ENCODE data around the gene JADE2. TPM values are rescaled to one million over a fixed set of nuclear protein-coding genes. Genes with fewer than 3 reads are reported as not detected.

JADE2 gene
- total RNA-seq, 1 donor from 2014 or later: 3.0 TPM

- no peaks in the 10 kb centered on the region for H3K27me3 Mint-ChIP-seq (ENCODE audit: unreplicated experiment)
- no peaks in the 10 kb centered on the region for H3K9me3 Mint-ChIP-seq (ENCODE audit: unreplicated experiment)
- H3K27ac Mint-ChIP-seq (ENCODE audit: unreplicated experiment): no peak overlapping the region
- no peaks in the 10 kb centered on the region for H3K36me3 Mint-ChIP-seq (ENCODE audit: low read depth, unreplicated experiment)
- peaks cover 14% of the 10 kb centered on the region for H3K4me1 Mint-ChIP-seq (ENCODE audit: unreplicated experiment)
- TF ChIP-seq CTCF (IDR thresholded peaks at IDR 0.05; ENCODE audit: unreplicated experiment): no peak
- DNase-seq (ENCODE audit: low spot score): no peak
- H3K4me3 Mint-ChIP-seq (ENCODE audit: unreplicated experiment): no peak overlapping the region
These were observed 16.8 kb upstream of the JADE2 start for GRCh38 chr5:134508521-134509195.

- H3K36me3 Mint-ChIP-seq (ENCODE audit: low read depth, unreplicated experiment): no peaks in the 10 kb centered on the region
- no peak overlapping the region for H3K4me3 Mint-ChIP-seq (ENCODE audit: unreplicated experiment)
- H3K9me3 Mint-ChIP-seq (ENCODE audit: unreplicated experiment): no peaks in the 10 kb centered on the region
- H3K4me1 Mint-ChIP-seq (ENCODE audit: unreplicated experiment): peaks cover 9% of the 10 kb centered on the region
- TF ChIP-seq CTCF (IDR thresholded peaks at IDR 0.05; ENCODE audit: unreplicated experiment): no peak
- DNase-seq (ENCODE audit: low spot score): no peak
- H3K27me3 Mint-ChIP-seq (ENCODE audit: unreplicated experiment): no peaks in the 10 kb centered on the region
- no peak overlapping the region for H3K27ac Mint-ChIP-seq (ENCODE audit: unreplicated experiment)
These were observed 16.0 kb upstream of the JADE2 start for GRCh38 chr5:134509308-134510040.

- Mint-ChIP-seq H3K4me3 (ENCODE audit: unreplicated experiment) (no peak overlapping the region), H3K36me3 (ENCODE audit: low read depth, unreplicated experiment) (no peaks in the 10 kb centered on the region), H3K4me1 (ENCODE audit: unreplicated experiment) (peaks cover 9% of the 10 kb centered on the region), H3K27me3 (ENCODE audit: unreplicated experiment) (no peaks in the 10 kb centered on the region), H3K9me3 (ENCODE audit: unreplicated experiment) (no peaks in the 10 kb centered on the region), H3K27ac (ENCODE audit: unreplicated experiment) (peak overlapping the region; percentile 59)
- no peak for DNase-seq (ENCODE audit: low spot score)
- no peak for TF ChIP-seq CTCF (IDR thresholded peaks at IDR 0.05; ENCODE audit: unreplicated experiment)
These were observed 14.3 kb upstream of the JADE2 start for GRCh38 chr5:134510970-134511795.

- no peak for TF ChIP-seq CTCF (IDR thresholded peaks at IDR 0.05; ENCODE audit: unreplicated experiment)
- Mint-ChIP-seq H3K4me1 (ENCODE audit: unreplicated experiment) (peaks cover 9% of the 10 kb centered on the region), H3K36me3 (ENCODE audit: low read depth, unreplicated experiment) (no peaks in the 10 kb centered on the region), H3K27ac (ENCODE audit: unreplicated experiment) (no peak overlapping the region), H3K27me3 (ENCODE audit: unreplicated experiment) (no peaks in the 10 kb centered on the region), H3K4me3 (ENCODE audit: unreplicated experiment) (no peak overlapping the region), H3K9me3 (ENCODE audit: unreplicated experiment) (no peaks in the 10 kb centered on the region)
- DNase-seq (ENCODE audit: low spot score): no peak
These were observed 13.4 kb upstream of the JADE2 start for GRCh38 chr5:134511796-134512660.

All from endothelial cell (in vitro differentiated cells).